GM23338 (cell line): ENCODE results near the gene PTPA. TPM values are rescaled to one million over a fixed set of nuclear protein-coding genes. Genes with fewer than 3 reads are reported as not detected.

Source experiments
- ATAC-seq: fragments of 200-7000 bp; cut with Tn5 transposase; 3 replicates; pipeline ENCODE4 v1.9.1; 2020
- DNase-seq: peaks from one replicate; pipeline ENCODE4 v3.0.0-alpha.2; 2015; ENCODE audit warnings: low spot score
- H2AFZ ChIP-seq: fragments of 200-600 bp; sonication (generic); 2 replicates; pipeline ENCODE4 v1.8.0; 2016; ENCODE audit warnings: antibody characterized with exemption, mild to moderate bottlenecking, moderate library complexity
- H3F3A ChIP-seq: fragments of 200-600 bp; sonication (generic); replicated peaks from 2 replicates; pipeline ENCODE4 v1.8.0; 2017; ENCODE audit warnings: antibody characterized with exemption, mixed run types, low read depth
- H3K27ac ChIP-seq: fragments of 200-600 bp; sonication (generic); 2 replicates; pipeline ENCODE4 v1.6.1; 2016; ENCODE audit warnings: low read depth
- H3K27me3 ChIP-seq: fragments of 200-600 bp; sonication (generic); 2 replicates; pipeline ENCODE4 v1.8.0; 2016; ENCODE audit warnings: mild to moderate bottlenecking, mixed run types, moderate library complexity; ENCODE audit not compliant: insufficient read depth
- H3K36me3 ChIP-seq: fragments of 200-600 bp; sonication (generic); 2 replicates; pipeline ENCODE4 v1.8.0; 2016; ENCODE audit warnings: mild to moderate bottlenecking; ENCODE audit not compliant: insufficient read depth
- H3K4me1 ChIP-seq: fragments of 200-600 bp; sonication (generic); 2 replicates; pipeline ENCODE4 v1.8.0; 2016; ENCODE audit warnings: mild to moderate bottlenecking, moderate library complexity; ENCODE audit not compliant: insufficient read depth
- H3K4me2 ChIP-seq: fragments of 200-600 bp; sonication (generic); 2 replicates; pipeline ENCODE4 v1.7.1; 2017; ENCODE audit warnings: mixed run types
- H3K4me3 ChIP-seq: fragments of 200-600 bp; sonication (generic); 2 replicates; pipeline ENCODE4 v1.6.1; 2016; ENCODE audit warnings: mixed run types
- H3K79me2 ChIP-seq: fragments of 200-600 bp; sonication (generic); replicated peaks from 2 replicates; pipeline ENCODE4 v1.8.0; 2017; ENCODE audit warnings: mild to moderate bottlenecking; ENCODE audit not compliant: insufficient read depth
- H3K9me2 ChIP-seq: fragments of 200-600 bp; sonication (generic); 2 replicates; pipeline ENCODE4 v1.8.0; 2017; ENCODE audit not compliant: insufficient read depth
- H4K20me1 ChIP-seq: fragments of 200-600 bp; sonication (generic); replicated peaks from 2 replicates; pipeline ENCODE4 v1.8.0; 2017; ENCODE audit warnings: mild to moderate bottlenecking; ENCODE audit not compliant: insufficient read depth
- H3K27ac Mint-ChIP-seq: 2 replicates; pipeline ENCODE4 v1.8.0; 2020; ENCODE audit warnings: inconsistent platforms, mild to moderate bottlenecking, moderate library complexity, mixed read lengths
- H3K27me3 Mint-ChIP-seq: 3 replicates; pipeline ENCODE4 v1.8.0; 2022; ENCODE audit warnings: low read depth, mild to moderate bottlenecking, moderate library complexity, mixed read lengths, inconsistent platforms; ENCODE audit not compliant: insufficient read depth, poor library complexity
- H3K36me3 Mint-ChIP-seq: 3 replicates; pipeline ENCODE4 v1.8.0; 2021; ENCODE audit warnings: low read depth, mild to moderate bottlenecking, inconsistent platforms, moderate library complexity, mixed read lengths
- H3K4me1 Mint-ChIP-seq: 3 replicates; pipeline ENCODE4 v1.8.0; 2020; ENCODE audit warnings: mild to moderate bottlenecking, inconsistent platforms, mixed read lengths
- H3K4me3 Mint-ChIP-seq: 3 replicates; pipeline ENCODE4 v1.8.0; 2021; ENCODE audit warnings: moderate library complexity, mild to moderate bottlenecking, inconsistent platforms, mixed read lengths
- H3K9me3 Mint-ChIP-seq: 3 replicates; pipeline ENCODE4 v1.8.0; 2020; ENCODE audit warnings: moderate library complexity, mild to moderate bottlenecking, inconsistent platforms, mixed read lengths
- CREB1 ChIP-seq: fragments of 250-450 bp; sonication (Bioruptor Pico); IDR thresholded peaks from 2 replicates; pipeline ENCODE4 v1.5.0; 2020; ENCODE audit warnings: low read depth, mild to moderate bottlenecking, moderate library complexity
- ETS1 ChIP-seq: IDR thresholded peaks from 2 replicates; pipeline ENCODE4 v1.6.1; 2016; ENCODE audit warnings: antibody characterized with exemption
- EZH2 ChIP-seq: fragments of 200-600 bp; sonication (generic); IDR thresholded peaks from one replicate; pipeline ENCODE4 v1.8.0; 2017; ENCODE audit warnings: antibody characterized with exemption, mild to moderate bottlenecking, low read depth; ENCODE audit not compliant: unreplicated experiment
- EZH2phosphoT487 ChIP-seq: fragments of 200-600 bp; sonication (generic); IDR thresholded peaks from one replicate; pipeline ENCODE4 v1.8.1; 2018; ENCODE audit warnings: antibody characterized with exemption; ENCODE audit not compliant: unreplicated experiment
- JUNB ChIP-seq: IDR thresholded peaks from one replicate; pipeline ENCODE4 v1.6.1; 2016; ENCODE audit warnings: antibody characterized with exemption; ENCODE audit not compliant: unreplicated experiment
- NANOG ChIP-seq: IDR thresholded peaks from 2 replicates; pipeline ENCODE4 v1.6.1; 2016; ENCODE audit warnings: antibody characterized with exemption, borderline replicate concordance
- POLR2AphosphoS5 ChIP-seq: IDR thresholded peaks from 2 replicates; pipeline ENCODE4 v1.6.1; 2016; ENCODE audit warnings: antibody characterized with exemption, low read depth
- REST ChIP-seq: IDR thresholded peaks from one replicate; pipeline ENCODE4 v1.6.1; 2018; ENCODE audit warnings: antibody characterized with exemption; ENCODE audit not compliant: unreplicated experiment
- STAT1 ChIP-seq: IDR thresholded peaks from one replicate; pipeline ENCODE4 v1.6.1; 2016; ENCODE audit warnings: antibody characterized with exemption; ENCODE audit not compliant: unreplicated experiment
- ZNF114 ChIP-seq: fragments of 250-450 bp; sonication (Bioruptor Pico); IDR thresholded peaks from 2 replicates; pipeline ENCODE4 v1.5.0; 2020; ENCODE audit warnings: mild to moderate bottlenecking, moderate library complexity
- ZNF331 ChIP-seq: fragments of 250-450 bp; sonication (Bioruptor Pico); IDR thresholded peaks from 2 replicates; pipeline ENCODE4 v1.5.0; 2020; ENCODE audit warnings: low read depth, mild to moderate bottlenecking, moderate library complexity
- polyA plus RNA-seq: library from polyadenylated mRNA; unstranded; fragments of >200 nt; fragmentation: Nextera tagmentation; extraction: Ambion mirVana; gene quantifications from 2 replicates; pipeline ENCODE4 v1.2.1, GENCODE V29; 2016
- total RNA-seq: library from RNA; depleted of rRNA; stranded (reverse); fragments of >200 nt; shearing (Covaris generic); gene quantifications from 2 replicates; pipeline ENCODE4 v1.2.3, GENCODE V29; 2014
- TF ChIP-seq, protein P1 (sequence below): fragments of 250-450 bp; sonication (Bioruptor Pico); IDR thresholded peaks from 2 replicates; pipeline ENCODE4 v1.5.0; 2020; ENCODE audit warnings: mild to moderate bottlenecking, moderate library complexity
- TF ChIP-seq, protein P2 (sequence below), 2 experiments: fragments of 200-600 bp in 1 of 2; sonication (generic) in 1 of 2; conservative IDR thresholded peaks; 2 replicates each; pipeline versions ENCODE4 v1.5.1 to v1.6.1; 2016 to 2017; ENCODE audit warnings: antibody characterized with exemption in 2 of 2, low read depth in 2 of 2, mild to moderate bottlenecking in 2 of 2, moderate library complexity in 1 of 2

The PTPA gene
- total and polyA plus RNA-seq, 2 experiments from 2014 or later = 53.9 to 122 TPM

GRCh38 chr9:129068990-129069861 is 42.0 kb upstream of the PTPA start:
- ATAC-seq (no peak), DNase-seq (no peak)
- Mint-ChIP-seq H3K9me3 (no peaks in the 10 kb centered on the region; the same call in 2 of the 3 replicates), H3K4me3 (no peak overlapping the region; the same call in 2 of the 3 replicates), H3K27ac (peak overlapping the region; percentile 65), H3K27me3 (peaks cover 7% of the 10 kb centered on the region), H3K36me3 (peaks cover 34% of the 10 kb centered on the region), H3K4me1 (peaks cover 31% of the 10 kb centered on the region)
- H3K36me3 ChIP-seq = no peaks in the 10 kb centered on the region; the same call in 1 of the 2 replicates
- no peak overlapping the region for H3K4me2 ChIP-seq
- no peaks in the 10 kb centered on the region for H4K20me1 ChIP-seq
- peaks cover 26% of the 10 kb centered on the region for H3K4me1 ChIP-seq
- H3K27me3 ChIP-seq = no peaks in the 10 kb centered on the region
- 0 out of 2 replicates have a peak, but pooled peaks cover 6% of the 10 kb centered on the region for H3F3A ChIP-seq
- TF ChIP-seq ETS1 (no peak), POLR2AphosphoS5 (no peak), ZNF331 (CRISPR knock-in tag) (no peak), ZNF114 (CRISPR knock-in tag) (no peak), REST (no peak), CREB1 (no peak), JUNB (no peak), NANOG (no peak), EZH2phosphoT487 (no peak), STAT1 (no peak), EZH2 (no peak)
- TF ChIP-seq, protein P1, sequence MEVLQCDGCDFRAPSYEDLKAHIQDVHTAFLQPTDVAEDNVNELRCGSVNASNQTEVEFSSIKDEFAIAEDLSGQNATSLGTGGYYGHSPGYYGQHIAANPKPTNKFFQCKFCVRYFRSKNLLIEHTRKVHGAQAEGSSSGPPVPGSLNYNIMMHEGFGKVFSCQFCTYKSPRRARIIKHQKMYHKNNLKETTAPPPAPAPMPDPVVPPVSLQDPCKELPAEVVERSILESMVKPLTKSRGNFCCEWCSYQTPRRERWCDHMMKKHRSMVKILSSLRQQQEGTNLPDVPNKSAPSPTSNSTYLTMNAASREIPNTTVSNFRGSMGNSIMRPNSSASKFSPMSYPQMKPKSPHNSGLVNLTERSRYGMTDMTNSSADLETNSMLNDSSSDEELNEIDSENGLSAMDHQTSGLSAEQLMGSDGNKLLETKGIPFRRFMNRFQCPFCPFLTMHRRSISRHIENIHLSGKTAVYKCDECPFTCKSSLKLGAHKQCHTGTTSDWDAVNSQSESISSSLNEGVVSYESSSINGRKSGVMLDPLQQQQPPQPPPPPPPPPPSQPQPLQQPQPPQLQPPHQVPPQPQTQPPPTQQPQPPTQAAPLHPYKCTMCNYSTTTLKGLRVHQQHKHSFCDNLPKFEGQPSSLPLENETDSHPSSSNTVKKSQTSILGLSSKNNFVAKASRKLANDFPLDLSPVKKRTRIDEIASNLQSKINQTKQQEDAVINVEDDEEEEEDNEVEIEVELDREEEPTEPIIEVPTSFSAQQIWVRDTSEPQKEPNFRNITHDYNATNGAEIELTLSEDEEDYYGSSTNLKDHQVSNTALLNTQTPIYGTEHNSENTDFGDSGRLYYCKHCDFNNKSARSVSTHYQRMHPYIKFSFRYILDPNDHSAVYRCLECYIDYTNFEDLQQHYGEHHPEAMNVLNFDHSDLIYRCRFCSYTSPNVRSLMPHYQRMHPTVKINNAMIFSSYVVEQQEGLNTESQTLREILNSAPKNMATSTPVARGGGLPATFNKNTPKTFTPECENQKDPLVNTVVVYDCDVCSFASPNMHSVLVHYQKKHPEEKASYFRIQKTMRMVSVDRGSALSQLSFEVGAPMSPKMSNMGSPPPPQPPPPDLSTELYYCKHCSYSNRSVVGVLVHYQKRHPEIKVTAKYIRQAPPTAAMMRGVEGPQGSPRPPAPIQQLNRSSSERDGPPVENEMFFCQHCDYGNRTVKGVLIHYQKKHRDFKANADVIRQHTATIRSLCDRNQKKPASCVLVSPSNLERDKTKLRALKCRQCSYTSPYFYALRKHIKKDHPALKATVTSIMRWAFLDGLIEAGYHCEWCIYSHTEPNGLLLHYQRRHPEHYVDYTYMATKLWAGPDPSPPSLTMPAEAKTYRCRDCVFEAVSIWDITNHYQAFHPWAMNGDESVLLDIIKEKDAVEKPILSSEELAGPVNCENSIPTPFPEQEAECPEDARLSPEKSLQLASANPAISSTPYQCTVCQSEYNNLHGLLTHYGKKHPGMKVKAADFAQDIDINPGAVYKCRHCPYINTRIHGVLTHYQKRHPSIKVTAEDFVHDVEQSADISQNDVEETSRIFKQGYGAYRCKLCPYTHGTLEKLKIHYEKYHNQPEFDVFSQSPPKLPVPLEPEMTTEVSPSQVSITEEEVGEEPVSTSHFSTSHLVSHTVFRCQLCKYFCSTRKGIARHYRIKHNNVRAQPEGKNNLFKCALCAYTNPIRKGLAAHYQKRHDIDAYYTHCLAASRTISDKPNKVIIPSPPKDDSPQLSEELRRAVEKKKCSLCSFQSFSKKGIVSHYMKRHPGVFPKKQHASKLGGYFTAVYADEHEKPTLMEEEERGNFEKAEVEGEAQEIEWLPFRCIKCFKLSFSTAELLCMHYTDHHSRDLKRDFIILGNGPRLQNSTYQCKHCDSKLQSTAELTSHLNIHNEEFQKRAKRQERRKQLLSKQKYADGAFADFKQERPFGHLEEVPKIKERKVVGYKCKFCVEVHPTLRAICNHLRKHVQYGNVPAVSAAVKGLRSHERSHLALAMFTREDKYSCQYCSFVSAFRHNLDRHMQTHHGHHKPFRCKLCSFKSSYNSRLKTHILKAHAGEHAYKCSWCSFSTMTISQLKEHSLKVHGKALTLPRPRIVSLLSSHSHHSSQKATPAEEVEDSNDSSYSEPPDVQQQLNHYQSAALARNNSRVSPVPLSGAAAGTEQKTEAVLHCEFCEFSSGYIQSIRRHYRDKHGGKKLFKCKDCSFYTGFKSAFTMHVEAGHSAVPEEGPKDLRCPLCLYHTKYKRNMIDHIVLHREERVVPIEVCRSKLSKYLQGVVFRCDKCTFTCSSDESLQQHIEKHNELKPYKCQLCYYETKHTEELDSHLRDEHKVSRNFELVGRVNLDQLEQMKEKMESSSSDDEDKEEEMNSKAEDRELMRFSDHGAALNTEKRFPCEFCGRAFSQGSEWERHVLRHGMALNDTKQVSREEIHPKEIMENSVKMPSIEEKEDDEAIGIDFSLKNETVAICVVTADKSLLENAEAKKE (CRISPR knock-in tag) = no peak
- TF ChIP-seq, protein P2, sequence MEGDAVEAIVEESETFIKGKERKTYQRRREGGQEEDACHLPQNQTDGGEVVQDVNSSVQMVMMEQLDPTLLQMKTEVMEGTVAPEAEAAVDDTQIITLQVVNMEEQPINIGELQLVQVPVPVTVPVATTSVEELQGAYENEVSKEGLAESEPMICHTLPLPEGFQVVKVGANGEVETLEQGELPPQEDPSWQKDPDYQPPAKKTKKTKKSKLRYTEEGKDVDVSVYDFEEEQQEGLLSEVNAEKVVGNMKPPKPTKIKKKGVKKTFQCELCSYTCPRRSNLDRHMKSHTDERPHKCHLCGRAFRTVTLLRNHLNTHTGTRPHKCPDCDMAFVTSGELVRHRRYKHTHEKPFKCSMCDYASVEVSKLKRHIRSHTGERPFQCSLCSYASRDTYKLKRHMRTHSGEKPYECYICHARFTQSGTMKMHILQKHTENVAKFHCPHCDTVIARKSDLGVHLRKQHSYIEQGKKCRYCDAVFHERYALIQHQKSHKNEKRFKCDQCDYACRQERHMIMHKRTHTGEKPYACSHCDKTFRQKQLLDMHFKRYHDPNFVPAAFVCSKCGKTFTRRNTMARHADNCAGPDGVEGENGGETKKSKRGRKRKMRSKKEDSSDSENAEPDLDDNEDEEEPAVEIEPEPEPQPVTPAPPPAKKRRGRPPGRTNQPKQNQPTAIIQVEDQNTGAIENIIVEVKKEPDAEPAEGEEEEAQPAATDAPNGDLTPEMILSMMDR (conservative IDR thresholded peaks at IDR 0.05; ENCODE audit: low read depth in 2 of 2) = no peak
- no peak overlapping the region for H3K4me3 ChIP-seq
- H3K9me2 ChIP-seq = no peaks in the 10 kb centered on the region
- H3K79me2 ChIP-seq = no peaks in the 10 kb centered on the region
- H3K27ac ChIP-seq = peak overlapping the region; percentile 59; the same call in 1 of the 2 replicates
- H2AFZ ChIP-seq = no peak overlapping the region
